Esophagus muscularis mucosa (tissue), 4 donors: Measurements from ENCODE around the gene H6PD. TPM values are rescaled to one million over a fixed set of nuclear protein-coding genes. Genes with fewer than 3 reads are reported as not detected.
A peak's percentile ranks its signal among the peaks of the same experiment; 100 is the strongest.

Experiments used
- DNase-seq: peaks from one replicate; pipeline ENCODE4 v3.0.0-alpha.2; 2017; ENCODE audit errors: extremely low spot score
- H3K27ac ChIP-seq, 4 donors: fragments of 200-600 bp; sonication (generic); replicated peaks in 1 of 4; 1 replicate in 3 of 4; 2 replicates in 1 of 4; pipeline ENCODE4 v1.5.1; 2016 to 2019; ENCODE audit warnings: mild to moderate bottlenecking in 1 of 4
- H3K27me3 ChIP-seq, 4 donors: fragments of 200-600 bp; sonication (generic); one replicate each; pipeline versions ENCODE4 v1.5.1 to v1.6.0; 2016 to 2019
- H3K36me3 ChIP-seq, 4 donors: fragments of 200-600 bp; sonication (generic); one replicate each; pipeline ENCODE4 v1.5.1; 2016 to 2019
- H3K4me1 ChIP-seq, 4 donors: fragments of 200-600 bp; sonication (generic); one replicate each; pipeline ENCODE4 v1.5.1; 2016 to 2019
- H3K4me3 ChIP-seq, 4 donors: fragments of 200-600 bp; sonication (generic); 1 replicate in 2 of 4; 2 replicates in 2 of 4; pipeline ENCODE4 v1.5.1; 2016 to 2019; ENCODE audit warnings: mild to moderate bottlenecking in 4 of 4, moderate library complexity in 1 of 4
- H3K9me3 ChIP-seq, 4 donors: fragments of 200-600 bp; sonication (generic); 1 replicate in 3 of 4; 2 replicates in 1 of 4; pipeline ENCODE4 v1.5.1; 2016 to 2019
- CTCF ChIP-seq, 3 experiments: fragments of 200-600 bp in 2 of 3; fragments of 450-650 bp in 1 of 3; sonication (generic) in 2 of 3; IDR thresholded peaks; one replicate each; pipeline ENCODE4 v1.5.1; 2017 to 2019; ENCODE audit warnings: antibody characterized with exemption in 3 of 3, mild to moderate bottlenecking in 2 of 3, moderate library complexity in 1 of 3
- EP300 ChIP-seq: sonication (generic); formaldehyde crosslinking; IDR thresholded peaks from one replicate; pipeline ENCODE4 v1.6.1; 2017; ENCODE audit warnings: antibody characterized with exemption
- POLR2A ChIP-seq: fragments of 450-650 bp; IDR thresholded peaks from one replicate; pipeline ENCODE4 v1.6.1; 2017; ENCODE audit warnings: antibody characterized with exemption, moderate library complexity, mild to moderate bottlenecking, low read depth
- POLR2AphosphoS5 ChIP-seq, 2 donors: sonication (generic); formaldehyde crosslinking; IDR thresholded peaks; one replicate each; pipeline ENCODE4 v1.6.1; 2017; ENCODE audit warnings: antibody characterized with exemption in 2 of 2
- WGBS: methylation state at CpG from one replicate; pipeline ENCODE4 v1.1.5; 2018; 5-methylcytosine and 5-hydroxymethylcytosine counted together
- intact Hi-C: fragments of 100-400 bp; cut with DNase I; formaldehyde crosslinking; loops from one replicate; pipeline ENCODE4 v1.15.1; 2023
- total RNA-seq, 4 donors: library from RNA; depleted of rRNA; stranded (reverse); fragments of >200 nt; gene quantifications; one replicate each; pipeline versions ENCODE4 v1.1.0 to v1.2.1, GENCODE V29; 2016

Gene H6PD
- total RNA-seq, 4 donors from 2014 or later: 31.1 to 54.4 (median 38.4) TPM

GRCh38 chr1:9265968-9266367 is 31.4 kb downstream of the H6PD start:
- H3K4me1 ChIP-seq: peaks cover 23 to 32% (median 30%) of the 10 kb centered on the region in 4 donors
- peaks cover 30 to 69% (median 61%) of the 10 kb centered on the region in 4 donors for H3K36me3 ChIP-seq
- H3K9me3 ChIP-seq: no peaks in the 10 kb centered on the region
- no peak overlapping the region for H3K4me3 ChIP-seq
- TF ChIP-seq POLR2A (no peak), EP300 (no peak), CTCF (IDR thresholded peaks at IDR 0.05) (no peak)
- 92% methylated on average over 9 of the region's 12 CpGs for WGBS
- H3K27me3 ChIP-seq: no peaks in the 10 kb centered on the region
- intact Hi-C loops: no loop called here
- peak overlapping the region; percentile 55 to 78 (median 65) for H3K27ac ChIP-seq
- no peak for DNase-seq

DNA sequence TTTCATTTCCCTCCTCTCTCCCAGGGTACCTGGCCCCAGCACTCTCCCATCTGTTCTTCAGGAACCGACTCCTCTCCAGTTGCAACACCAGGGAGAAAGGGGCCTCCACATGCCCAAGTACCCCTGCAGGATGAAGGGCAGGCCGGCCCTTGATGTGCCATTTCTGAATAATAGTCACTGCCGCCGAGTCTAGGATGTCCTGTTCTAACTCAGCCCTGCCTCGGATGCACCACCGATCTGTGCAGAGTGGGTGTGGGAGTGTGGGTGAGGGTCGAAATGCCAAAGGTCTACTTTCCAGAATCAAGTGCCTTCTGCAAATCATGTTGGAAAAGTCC is 32.7 kb downstream of the H6PD start:
- H3K9me3 ChIP-seq: no peaks in the 10 kb centered on the region
- H3K36me3 ChIP-seq: peaks cover 22 to 61% (median 50%) of the 10 kb centered on the region in 4 donors
- H3K27me3 ChIP-seq: no peaks in the 10 kb centered on the region
- peaks cover 23 to 32% (median 30%) of the 10 kb centered on the region in 4 donors for H3K4me1 ChIP-seq
- TF ChIP-seq CTCF (IDR thresholded peaks at IDR 0.05): no peak
- TF ChIP-seq POLR2A: no peak
- TF ChIP-seq EP300: no peak
- TF ChIP-seq POLR2AphosphoS5 (IDR thresholded peaks at IDR 0.05): no peak
- intact Hi-C loops: loop anchor here (1.0 kb wide), 1 partner anchor 224 kb away; no protein-coding TSS in a partner anchor
- WGBS: 58% methylated on average over 7 of the region's 7 CpGs
- no peak for DNase-seq
- peak overlapping the region; percentile 55 to 78 (median 65) for H3K27ac ChIP-seq
- no peak overlapping the region for H3K4me3 ChIP-seq

- intact Hi-C loops: loop anchor here (1.0 kb wide), 1 partner anchor 223 kb away; no protein-coding TSS in a partner anchor
- peaks cover 23 to 32% (median 30%) of the 10 kb centered on the region in 4 donors for H3K4me1 ChIP-seq
- 82% methylated on average over 7 of the region's 7 CpGs for WGBS
- H3K4me3 ChIP-seq: no peak overlapping the region
- no peaks in the 10 kb centered on the region for H3K9me3 ChIP-seq
- TF ChIP-seq POLR2A: no peak
- TF ChIP-seq EP300: no peak
- no peak for TF ChIP-seq CTCF (IDR thresholded peaks at IDR 0.05)
- TF ChIP-seq POLR2AphosphoS5 (IDR thresholded peaks at IDR 0.05): no peak
- DNase-seq: no peak
- no peaks in the 10 kb centered on the region for H3K27me3 ChIP-seq
- H3K27ac ChIP-seq: no peak overlapping the region
- peaks cover 18 to 54% (median 43%) of the 10 kb centered on the region in 4 donors for H3K36me3 ChIP-seq
These were observed 33.4 kb downstream of the H6PD start for GRCh38 chr1:9267827-9268581.

- Histone ChIP-seq H3K4me3 (no peak overlapping the region), H3K4me1 (peaks cover 23 to 32% (median 30%) of the 10 kb centered on the region in 4 donors), H3K27me3 (no peaks in the 10 kb centered on the region), H3K9me3 (no peaks in the 10 kb centered on the region), H3K36me3 (peaks cover 7 to 44% (median 32%) of the 10 kb centered on the region in 4 donors), H3K27ac (no peak overlapping the region)
- 82% methylated on average over 17 of the region's 17 CpGs for WGBS
- DNase-seq: no peak
- intact Hi-C loops: no loop called here
- TF ChIP-seq CTCF (IDR thresholded peaks at IDR 0.05) (no peak), POLR2AphosphoS5 (IDR thresholded peaks at IDR 0.05) (no peak), EP300 (no peak), POLR2A (no peak)
These were observed 34.5 kb downstream of the H6PD start for GRCh38 chr1:9269078-9269501.
